Measurements from ENCODE around the gene SUGP1. TPM values are rescaled to one million over a fixed set of nuclear protein-coding genes. Genes with fewer than 3 reads are reported as not detected.

SUGP1 gene
- total RNA-seq (2013): 31.7 TPM
- polyA plus RNA-seq (10 to 100 TPM; 17.4 to 38.8 (median 18.1) TPM), polyA minus RNA-seq (15.1 and 40.8 TPM in 2 replicates), total RNA-seq (6.1 to 20.4 (median 13.7) reads per million in 11 experiments)

- Histone ChIP-seq H4K20me1 (ENCODE audit: insufficient read depth, low read length) (peaks cover 12% of the 10 kb centered on the region), H3K27ac (ENCODE audit: low read depth in 1 of 2, low read length in 2 of 2) (peak within 1 kb of the TSS; percentile 89 to 95), H3K4me3 (replicated peaks in 1 of 3; ENCODE audit: low read depth in 2 of 3, low read length in 3 of 3) (peak within 1 kb of the TSS; percentile 87 to 99 (median 90)), H3K4me2 (replicated peaks; ENCODE audit: extremely low read depth, low read length, poor library complexity, severe bottlenecking) (peak within 1 kb of the TSS; percentile 98), H2AFZ (ENCODE audit: insufficient read depth, low read depth, low read length, poor library complexity, severe bottlenecking) (peak within 1 kb of the TSS; percentile 99), H3K79me2 (ENCODE audit: insufficient read depth, low read length) (peaks cover 90% of the 10 kb centered on the region), H3K27me3 (ENCODE audit: control insufficient read depth in 2 of 2, insufficient read depth in 2 of 2, low read length in 2 of 2) (no peaks in the 10 kb centered on the region), H3K9ac (ENCODE audit: insufficient read depth, low read length, poor library complexity, severe bottlenecking) (peak within 1 kb of the TSS; percentile 99), H3K4me1 (ENCODE audit: control insufficient read depth in 1 of 2, insufficient read depth in 2 of 2, low read length in 2 of 2) (peaks cover 24 to 25% of the 10 kb centered on the region in 2 donors), H3K9me3 (replicated peaks in 1 of 2; ENCODE audit: control insufficient read depth in 1 of 2, insufficient read depth in 1 of 2, low read length in 2 of 2) (no peaks in the 10 kb centered on the region), H3K36me3 (replicated peaks in 1 of 2; ENCODE audit: control insufficient read depth in 1 of 2, insufficient read depth in 2 of 2, low read length in 2 of 2) (peaks cover 26 to 35% of the 10 kb centered on the region in 2 donors)
- peak within 1 kb of the TSS; percentile 97 to 100 (median 100) for H3K27ac Mint-ChIP-seq
- H3K4me3 Mint-ChIP-seq: peak within 1 kb of the TSS; percentile 90 to 99
- H3K4me1 Mint-ChIP-seq: peaks cover 29% of the 10 kb centered on the region
- WGBS (ENCODE audit: insufficient coverage): under 1% methylated on average over 65 of the region's 67 CpGs
- no peaks in the 10 kb centered on the region for H3K9me3 Mint-ChIP-seq
- H3K27me3 Mint-ChIP-seq (ENCODE audit: low read depth in 3 of 3): no peaks in the 10 kb centered on the region
- TF ChIP-seq CTCF (IDR thresholded peaks at IDR 0.05): peak; percentile 41
- H3K36me3 Mint-ChIP-seq: peaks cover 30 to 42% of the 10 kb centered on the region in 2 donors
- intact Hi-C loops (cut with micrococcal nuclease): loop anchor here (5.0 to 10.0 kb wide), 3 partner anchors 126 to 297 kb away; partner anchors contain the start of genes BORCS8 (in 2 of the 2), RFXANK (in 2 of the 2) and PBX4 (in 1 of the 2)
- DNase-seq: peak; percentile 84 to 85 (median 85)
Observed at GRCh38 chr19:19320361-19321140, at the start of gene SUGP1, which contains the start of gene MAU2. TSS of gene SUGP1 (minus strand) at chr19:19320509. CDS start at chr19:19320496, 13 bp downstream. TSS of gene MAU2 (plus strand) at chr19:19320829. CDS start at chr19:19320860, 31 bp downstream.

GRCh38 chr19:19368087-19368486, 47.8 kb upstream of the SUGP1 start:
- 93% methylated on average over 7 of the region's 7 CpGs for WGBS (ENCODE audit: insufficient coverage)
- H3K36me3 Mint-ChIP-seq: no peaks in the 10 kb centered on the region
- H3K27me3 Mint-ChIP-seq (ENCODE audit: low read depth in 3 of 3): peaks cover 0 to 3% (median 3%) of the 10 kb centered on the region in 3 donors

More at GRCh38 chr19:19368087-19368486, 47.8 kb upstream of the SUGP1 start:
- H4K20me1 ChIP-seq (ENCODE audit: insufficient read depth, low read length): no peaks in the 10 kb centered on the region
- no peaks in the 10 kb centered on the region for H3K79me2 ChIP-seq (ENCODE audit: insufficient read depth, low read length)
- H3K27ac Mint-ChIP-seq: peak overlapping the region in 1 of 7 donors; percentile 24
- H3K4me2 ChIP-seq (replicated peaks; ENCODE audit: extremely low read depth, low read length, poor library complexity, severe bottlenecking): no peak overlapping the region
- H3K4me3 Mint-ChIP-seq: no peak overlapping the region
- TF ChIP-seq CTCF (IDR thresholded peaks at IDR 0.05): no peak
- H3K4me3 ChIP-seq (replicated peaks in 1 of 3; ENCODE audit: low read depth in 2 of 3, low read length in 3 of 3): no peak overlapping the region
- no peaks in the 10 kb centered on the region for H3K27me3 ChIP-seq (ENCODE audit: control insufficient read depth in 2 of 2, insufficient read depth in 2 of 2, low read length in 2 of 2)
- peak overlapping the region; percentile 23 for H2AFZ ChIP-seq (ENCODE audit: insufficient read depth, low read depth, low read length, poor library complexity, severe bottlenecking)
- intact Hi-C loops (cut with micrococcal nuclease): no loop called here
- H3K9me3 Mint-ChIP-seq: peaks cover 0 to 3% (median 0%) of the 10 kb centered on the region in 7 donors
- no peak overlapping the region for H3K27ac ChIP-seq (ENCODE audit: low read depth in 1 of 2, low read length in 2 of 2)
- peaks cover 27% of the 10 kb centered on the region for H3K4me1 Mint-ChIP-seq
- no peaks in the 10 kb centered on the region for H3K36me3 ChIP-seq (replicated peaks in 1 of 2; ENCODE audit: control insufficient read depth in 1 of 2, insufficient read depth in 2 of 2, low read length in 2 of 2)
- DNase-seq: no peak
- no peak overlapping the region for H3K9ac ChIP-seq (ENCODE audit: insufficient read depth, low read length, poor library complexity, severe bottlenecking)
- H3K4me1 ChIP-seq (ENCODE audit: control insufficient read depth in 1 of 2, insufficient read depth in 2 of 2, low read length in 2 of 2): peaks cover 36 to 38% of the 10 kb centered on the region in 2 donors
- no peaks in the 10 kb centered on the region for H3K9me3 ChIP-seq (replicated peaks in 1 of 2; ENCODE audit: control insufficient read depth in 1 of 2, insufficient read depth in 1 of 2, low read length in 2 of 2)

All from CD14-positive monocyte (primary cell).